Liver (tissue), 3 donors: Measurements from ENCODE around the gene COCH.

ENCODE experiments used
- JUND ChIP-seq, 2 donors: IDR thresholded peaks; 2 replicates each; pipeline ENCODE4 v1.6.1; 2016; ENCODE audit warnings: antibody characterized with exemption in 2 of 2
- SP1 ChIP-seq: IDR thresholded peaks from 2 replicates; pipeline ENCODE4 v1.6.1; 2018; ENCODE audit warnings: antibody characterized with exemption, mild to moderate bottlenecking
- TF ChIP-seq, protein P1 (sequence below): fragments of 150-350 bp; IDR thresholded peaks from 2 replicates; pipeline ENCODE4 v1.5.1; 2017; ENCODE audit warnings: improper control_type of control experiment, low read depth, low read length; ENCODE audit not compliant: missing input control
- TF ChIP-seq, protein P2 (sequence below): IDR thresholded peaks from 2 replicates; pipeline ENCODE4 v1.6.1; 2016; ENCODE audit warnings: antibody characterized with exemption
- TF ChIP-seq, protein P3 (sequence below): IDR thresholded peaks from 2 replicates; pipeline ENCODE4 v1.6.1; 2016; ENCODE audit warnings: antibody characterized with exemption
- donor health status: healthy.
- donor health status: healthy.

DNA sequence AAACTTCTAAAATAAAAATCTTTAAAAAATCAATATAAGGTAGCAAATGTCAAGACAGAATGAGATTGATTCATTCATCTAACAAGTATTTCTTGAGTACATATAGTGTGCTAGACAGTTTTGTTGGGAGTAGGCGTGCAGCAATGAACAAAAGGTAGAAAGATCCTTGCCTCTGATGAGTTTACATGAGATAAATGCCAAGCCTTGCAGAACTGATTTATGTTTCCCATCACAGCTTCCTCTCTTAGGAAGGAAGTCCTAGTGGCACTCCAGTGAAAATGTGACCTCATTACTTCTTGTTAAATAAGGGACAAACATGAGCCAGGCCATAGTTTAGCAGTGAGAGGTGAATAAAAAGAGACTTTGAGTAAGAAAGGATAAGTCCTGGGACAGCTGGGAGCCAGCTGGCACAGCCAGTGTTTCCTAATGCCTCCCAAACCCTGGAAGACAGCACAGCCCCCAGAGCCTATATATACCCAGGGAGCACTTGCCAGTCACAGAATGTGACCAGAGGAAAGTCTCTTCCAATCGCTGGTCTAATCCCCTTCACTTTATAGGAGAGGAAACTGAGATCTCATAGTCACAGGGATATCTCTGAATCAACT is 4.7 kb upstream of the COCH start:
- TF ChIP-seq, protein P1, sequence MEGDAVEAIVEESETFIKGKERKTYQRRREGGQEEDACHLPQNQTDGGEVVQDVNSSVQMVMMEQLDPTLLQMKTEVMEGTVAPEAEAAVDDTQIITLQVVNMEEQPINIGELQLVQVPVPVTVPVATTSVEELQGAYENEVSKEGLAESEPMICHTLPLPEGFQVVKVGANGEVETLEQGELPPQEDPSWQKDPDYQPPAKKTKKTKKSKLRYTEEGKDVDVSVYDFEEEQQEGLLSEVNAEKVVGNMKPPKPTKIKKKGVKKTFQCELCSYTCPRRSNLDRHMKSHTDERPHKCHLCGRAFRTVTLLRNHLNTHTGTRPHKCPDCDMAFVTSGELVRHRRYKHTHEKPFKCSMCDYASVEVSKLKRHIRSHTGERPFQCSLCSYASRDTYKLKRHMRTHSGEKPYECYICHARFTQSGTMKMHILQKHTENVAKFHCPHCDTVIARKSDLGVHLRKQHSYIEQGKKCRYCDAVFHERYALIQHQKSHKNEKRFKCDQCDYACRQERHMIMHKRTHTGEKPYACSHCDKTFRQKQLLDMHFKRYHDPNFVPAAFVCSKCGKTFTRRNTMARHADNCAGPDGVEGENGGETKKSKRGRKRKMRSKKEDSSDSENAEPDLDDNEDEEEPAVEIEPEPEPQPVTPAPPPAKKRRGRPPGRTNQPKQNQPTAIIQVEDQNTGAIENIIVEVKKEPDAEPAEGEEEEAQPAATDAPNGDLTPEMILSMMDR = no peak
- TF ChIP-seq JUND (IDR thresholded peaks at IDR 0.05) = no peak
- TF ChIP-seq, protein P2, sequence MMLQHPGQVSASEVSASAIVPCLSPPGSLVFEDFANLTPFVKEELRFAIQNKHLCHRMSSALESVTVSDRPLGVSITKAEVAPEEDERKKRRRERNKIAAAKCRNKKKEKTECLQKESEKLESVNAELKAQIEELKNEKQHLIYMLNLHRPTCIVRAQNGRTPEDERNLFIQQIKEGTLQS = no peak
- TF ChIP-seq, protein P3, sequence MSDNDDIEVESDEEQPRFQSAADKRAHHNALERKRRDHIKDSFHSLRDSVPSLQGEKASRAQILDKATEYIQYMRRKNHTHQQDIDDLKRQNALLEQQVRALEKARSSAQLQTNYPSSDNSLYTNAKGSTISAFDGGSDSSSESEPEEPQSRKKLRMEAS = no peak
- TF ChIP-seq SP1 = no peak
